LoVo (cell line): Measurements from ENCODE around the gene RBM39.
"Not testable (repeated sequence)": the region's sequence is repeated elsewhere in the genome, so short reads cannot be mapped to it uniquely, and the experiment has no call there.

ENCODE experiments used
- DNase-seq: peaks from one replicate; pipeline ENCODE4 v3.0.0-alpha.2; 2016; ENCODE audit warnings: low spot score

The RBM39 gene

GRCh38 chr20:35726842-35727711, 15.0 kb downstream of the RBM39 start:
- no peak for DNase-seq

- no peak for DNase-seq
These were observed 17.5 kb downstream of the RBM39 start for GRCh38 chr20:35724321-35725230.

- not testable (repeated sequence) for DNase-seq
These were observed 18.3 kb downstream of the RBM39 start for GRCh38 chr20:35723652-35724320.

GRCh38 chr20:35723275-35723639, 18.8 kb downstream of the RBM39 start:
- not testable (repeated sequence) for DNase-seq

- DNase-seq = no peak
These were observed 20.4 kb downstream of the RBM39 start for GRCh38 chr20:35721621-35722020.

GRCh38 chr20:35721219-35721618, 20.8 kb downstream of the RBM39 start:
- no peak for DNase-seq

GRCh38 chr20:35720165-35721123, 21.6 kb downstream of the RBM39 start:
- no peak for DNase-seq

GRCh38 chr20:35719717-35720116, 22.3 kb downstream of the RBM39 start:
- no peak for DNase-seq

GRCh38 chr20:35718972-35719635, 23.0 kb downstream of the RBM39 start:
- DNase-seq = no peak

GRCh38 chr20:35718321-35718720, 23.7 kb downstream of the RBM39 start:
- not testable (repeated sequence) for DNase-seq

GRCh38 chr20:35716330-35716729, 25.7 kb downstream of the RBM39 start:
- no peak for DNase-seq

GRCh38 chr20:35715652-35716051, 26.4 kb downstream of the RBM39 start:
- DNase-seq = no peak

GRCh38 chr20:35714127-35714526, 27.9 kb downstream of the RBM39 start:
- DNase-seq = no peak

- not testable (repeated sequence) for DNase-seq
These were observed 28.9 kb downstream of the RBM39 start for GRCh38 chr20:35713120-35713519.

GRCh38 chr20:35711588-35712209, 30.4 kb downstream of the RBM39 start:
- no peak for DNase-seq

- DNase-seq = no peak
These were observed 31.0 kb downstream of the RBM39 start for GRCh38 chr20:35710884-35711587.

GRCh38 chr20:35710039-35710438, 32.0 kb downstream of the RBM39 start:
- DNase-seq = no peak

GRCh38 chr20:35709259-35709658, 32.8 kb downstream of the RBM39 start:
- DNase-seq = no peak

GRCh38 chr20:35708502-35708901, 33.6 kb downstream of the RBM39 start:
- DNase-seq = no peak
